Smooth muscle cell (in vitro differentiated cells): ENCODE measurements around the gene IL17F. TPM values are rescaled to one million over a fixed set of nuclear protein-coding genes. Genes with fewer than 3 reads are reported as not detected.

Experiments
- DNase-seq: peaks from one replicate; lab custom pipeline; 2025; ENCODE audit not compliant: unreplicated experiment; lab: John Stamatoyannopoulos, UW
- H2AFZ ChIP-seq: fragments of 200-600 bp; sonication (generic); 2 replicates; pipeline ENCODE4 v1.6.0; 2016; ENCODE audit warnings: antibody characterized with exemption, low read depth, mild to moderate bottlenecking
- H3F3A ChIP-seq: fragments of 200-600 bp; sonication (generic); 2 replicates; pipeline ENCODE4 v1.6.0; 2017; ENCODE audit warnings: antibody characterized with exemption, low read depth
- H3K27ac ChIP-seq: fragments of 200-600 bp; sonication (generic); 2 replicates; pipeline ENCODE4 v1.5.1; 2016; ENCODE audit warnings: low read depth, mild to moderate bottlenecking
- H3K27me3 ChIP-seq: fragments of 200-600 bp; sonication (generic); 2 replicates; pipeline ENCODE4 v1.6.1; 2016; ENCODE audit warnings: low read depth, mild to moderate bottlenecking
- H3K36me3 ChIP-seq: fragments of 200-600 bp; sonication (generic); 2 replicates; pipeline ENCODE4 v1.5.1; 2016; ENCODE audit warnings: low read depth
- H3K4me1 ChIP-seq: fragments of 200-600 bp; sonication (generic); 2 replicates; pipeline ENCODE4 v1.5.1; 2016; ENCODE audit warnings: low read depth
- H3K4me2 ChIP-seq: fragments of 200-600 bp; sonication (generic); 2 replicates; pipeline ENCODE4 v1.6.0; 2016; ENCODE audit warnings: mild to moderate bottlenecking
- H3K4me3 ChIP-seq: fragments of 200-600 bp; sonication (generic); 2 replicates; pipeline ENCODE4 v1.5.1; 2016; ENCODE audit warnings: mild to moderate bottlenecking
- H3K79me2 ChIP-seq: fragments of 200-600 bp; sonication (generic); 2 replicates; pipeline ENCODE4 v1.6.0; 2016; ENCODE audit warnings: low read depth, mild to moderate bottlenecking
- H3K9ac ChIP-seq: fragments of 200-600 bp; sonication (generic); 2 replicates; pipeline ENCODE4 v1.6.0; 2016; ENCODE audit warnings: low read depth
- H3K9me3 ChIP-seq: fragments of 200-600 bp; sonication (generic); replicated peaks from 2 replicates; pipeline ENCODE4 v1.5.1; 2016; ENCODE audit warnings: low read depth
- H4K20me1 ChIP-seq: fragments of 200-600 bp; sonication (generic); 2 replicates; pipeline ENCODE4 v1.6.0; 2016; ENCODE audit warnings: low read depth
- WGBS: methylation state at CpG from one replicate; pipeline ENCODE4 v1.1.7; 2016; ENCODE audit warnings: low lambda C conversion rate; 5-methylcytosine and 5-hydroxymethylcytosine counted together
- polyA plus RNA-seq: library from polyadenylated mRNA; unstranded; fragments of >200 nt; fragmentation: Nextera tagmentation; extraction: Ambion mirVana; gene quantifications from 2 replicates; pipeline ENCODE4 v1.2.1, GENCODE V29; 2016
- total RNA-seq: library from RNA; depleted of rRNA; stranded (reverse); fragments of >200 nt; gene quantifications from 2 replicates; pipeline ENCODE4 v1.2.3, GENCODE V29; 2014
- TF ChIP-seq, protein P1 (sequence below): fragments of 200-600 bp; sonication (generic); IDR thresholded peaks from 2 replicates; pipeline ENCODE4 v1.5.1; 2017; ENCODE audit warnings: borderline replicate concordance, mild to moderate bottlenecking, antibody characterized with exemption; ENCODE audit not compliant: insufficient read depth, poor library complexity, severe bottlenecking

The IL17F gene
- total and polyA plus RNA-seq, 2 experiments from 2014 or later: not detected

DNA sequence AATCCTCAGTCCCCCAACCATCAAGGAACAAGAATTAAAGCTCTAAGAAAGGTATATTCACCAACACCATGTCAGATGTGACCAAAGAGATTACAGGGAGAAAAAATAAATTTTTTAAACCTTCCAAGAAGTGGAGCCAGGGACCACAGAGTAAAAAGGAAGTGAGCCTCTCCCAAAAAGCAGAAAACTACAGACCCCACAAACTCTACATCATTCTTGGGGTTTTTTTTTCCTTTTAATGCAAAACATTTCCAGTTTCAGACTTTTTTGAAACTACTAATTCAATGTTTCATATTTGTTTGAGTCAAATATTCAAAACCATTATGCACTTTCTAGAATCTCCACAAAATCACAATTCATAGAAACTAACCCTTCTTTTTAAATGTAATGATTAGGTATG, 6.8 kb upstream of the IL17F start:
- TF ChIP-seq, protein P1, sequence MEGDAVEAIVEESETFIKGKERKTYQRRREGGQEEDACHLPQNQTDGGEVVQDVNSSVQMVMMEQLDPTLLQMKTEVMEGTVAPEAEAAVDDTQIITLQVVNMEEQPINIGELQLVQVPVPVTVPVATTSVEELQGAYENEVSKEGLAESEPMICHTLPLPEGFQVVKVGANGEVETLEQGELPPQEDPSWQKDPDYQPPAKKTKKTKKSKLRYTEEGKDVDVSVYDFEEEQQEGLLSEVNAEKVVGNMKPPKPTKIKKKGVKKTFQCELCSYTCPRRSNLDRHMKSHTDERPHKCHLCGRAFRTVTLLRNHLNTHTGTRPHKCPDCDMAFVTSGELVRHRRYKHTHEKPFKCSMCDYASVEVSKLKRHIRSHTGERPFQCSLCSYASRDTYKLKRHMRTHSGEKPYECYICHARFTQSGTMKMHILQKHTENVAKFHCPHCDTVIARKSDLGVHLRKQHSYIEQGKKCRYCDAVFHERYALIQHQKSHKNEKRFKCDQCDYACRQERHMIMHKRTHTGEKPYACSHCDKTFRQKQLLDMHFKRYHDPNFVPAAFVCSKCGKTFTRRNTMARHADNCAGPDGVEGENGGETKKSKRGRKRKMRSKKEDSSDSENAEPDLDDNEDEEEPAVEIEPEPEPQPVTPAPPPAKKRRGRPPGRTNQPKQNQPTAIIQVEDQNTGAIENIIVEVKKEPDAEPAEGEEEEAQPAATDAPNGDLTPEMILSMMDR: no peak
- H3K4me2 ChIP-seq: no peak overlapping the region
- peaks cover 10% of the 10 kb centered on the region for H3K27me3 ChIP-seq
- no peak overlapping the region for H3K27ac ChIP-seq
- H4K20me1 ChIP-seq: no peaks in the 10 kb centered on the region
- no peaks in the 10 kb centered on the region for H3K4me1 ChIP-seq
- no peaks in the 10 kb centered on the region for H3K79me2 ChIP-seq
- no peak overlapping the region for H2AFZ ChIP-seq
- no peaks in the 10 kb centered on the region for H3F3A ChIP-seq
- no peaks in the 10 kb centered on the region for H3K36me3 ChIP-seq
- H3K9ac ChIP-seq: no peak overlapping the region
- no peaks in the 10 kb centered on the region for H3K9me3 ChIP-seq
- no peak overlapping the region for H3K4me3 ChIP-seq
- DNase-seq: no peak

DNA sequence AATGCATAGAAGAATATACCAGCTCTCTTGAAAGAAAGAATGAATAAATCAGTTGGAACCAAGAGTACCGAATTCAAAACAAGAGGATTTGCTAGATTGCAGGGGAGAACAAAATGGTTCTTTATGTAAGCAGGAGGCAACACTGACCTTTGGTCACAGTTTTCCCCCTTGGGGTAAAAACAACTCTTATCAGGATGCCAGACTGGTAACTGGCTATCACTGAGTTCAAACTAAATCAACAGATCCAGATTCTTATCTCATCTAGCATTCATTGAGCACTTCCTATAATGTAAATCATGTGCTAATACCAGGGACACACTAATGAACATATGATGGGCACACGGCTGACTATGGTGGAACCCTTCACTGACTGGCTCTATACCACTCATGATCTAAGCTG, 4.8 kb upstream of the IL17F start:
- no peaks in the 10 kb centered on the region for H3F3A ChIP-seq
- no peak overlapping the region for H3K4me3 ChIP-seq
- DNase-seq: no peak
- H4K20me1 ChIP-seq: no peaks in the 10 kb centered on the region
- WGBS: 87% methylated on average over 2 of the region's 2 CpGs
- TF ChIP-seq, protein P1: no peak
- no peaks in the 10 kb centered on the region for H3K4me1 ChIP-seq
- no peak overlapping the region for H3K27ac ChIP-seq
- H3K9ac ChIP-seq: no peak overlapping the region
- no peak overlapping the region for H3K4me2 ChIP-seq
- no peaks in the 10 kb centered on the region for H3K9me3 ChIP-seq
- peaks cover 5% of the 10 kb centered on the region for H3K27me3 ChIP-seq
- H2AFZ ChIP-seq: no peak overlapping the region
- no peaks in the 10 kb centered on the region for H3K79me2 ChIP-seq
- H3K36me3 ChIP-seq: no peaks in the 10 kb centered on the region

DNA sequence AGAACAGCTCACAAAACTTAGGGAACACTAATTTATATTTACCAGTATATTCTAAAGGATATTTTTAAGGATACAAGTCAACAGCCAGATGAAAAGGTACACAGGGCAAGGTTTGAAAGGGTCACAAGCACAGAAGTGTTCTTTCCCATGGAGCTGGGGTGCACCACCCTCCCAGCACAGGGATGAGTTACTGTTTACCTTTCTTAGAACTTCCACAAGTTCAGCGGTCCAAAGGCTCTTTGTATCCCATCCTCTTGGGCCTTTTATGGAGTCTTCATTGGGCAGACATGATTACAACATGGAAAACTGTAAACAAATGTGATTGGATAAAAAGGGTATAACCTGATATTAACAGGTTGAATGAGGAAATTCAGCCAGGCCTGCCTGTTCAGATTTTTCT, 1.1 kb upstream of the IL17F start:
- no peaks in the 10 kb centered on the region for H3K9me3 ChIP-seq
- no peaks in the 10 kb centered on the region for H3F3A ChIP-seq
- no peak overlapping the region for H3K4me3 ChIP-seq
- WGBS: 83% methylated on average over 1 of the region's 1 CpG
- no peak overlapping the region for H3K4me2 ChIP-seq
- H4K20me1 ChIP-seq: no peaks in the 10 kb centered on the region
- H3K27me3 ChIP-seq: peaks cover 12% of the 10 kb centered on the region
- no peaks in the 10 kb centered on the region for H3K36me3 ChIP-seq
- H2AFZ ChIP-seq: no peak overlapping the region
- TF ChIP-seq, protein P1: no peak
- H3K9ac ChIP-seq: no peak overlapping the region
- no peaks in the 10 kb centered on the region for H3K4me1 ChIP-seq
- no peaks in the 10 kb centered on the region for H3K79me2 ChIP-seq
- H3K27ac ChIP-seq: no peak overlapping the region
- DNase-seq: no peak

DNA sequence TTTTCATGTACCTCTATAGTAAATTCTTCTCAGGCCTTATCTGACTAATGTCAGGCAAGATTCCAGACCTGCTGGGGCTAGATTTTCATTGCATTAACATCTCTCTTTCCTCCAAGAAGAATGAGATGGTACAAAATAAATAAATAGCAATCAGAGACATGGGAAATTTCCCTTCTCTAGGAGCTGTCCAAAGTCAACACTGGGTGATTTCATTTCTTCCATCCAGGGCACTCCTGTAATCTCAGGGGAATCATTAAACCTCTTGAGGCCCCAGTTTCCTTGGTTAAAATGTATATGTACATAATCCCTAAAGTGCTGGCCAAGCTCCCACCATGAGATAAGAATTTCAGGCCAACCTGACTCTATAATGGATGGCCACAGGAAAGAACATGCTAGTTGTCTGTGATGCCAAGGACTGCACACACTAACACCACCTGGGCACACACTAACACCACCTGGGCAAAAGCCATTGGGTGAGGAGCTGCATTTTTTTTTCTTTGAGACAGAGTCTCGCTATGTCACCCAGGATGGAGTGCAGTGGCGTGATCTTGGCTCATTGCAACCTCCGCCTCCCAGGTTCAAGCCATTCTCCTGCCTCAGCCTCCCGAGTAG, 912 bp downstream of the IL17F start:
- WGBS: 80% methylated on average over 4 of the region's 4 CpGs
- Histone ChIP-seq H4K20me1 (no peaks in the 10 kb centered on the region), H3K4me3 (no peak overlapping the region), H3K79me2 (no peaks in the 10 kb centered on the region), H3K4me2 (no peak overlapping the region), H2AFZ (no peak overlapping the region), H3K27ac (no peak overlapping the region), H3K4me1 (no peaks in the 10 kb centered on the region), H3F3A (no peaks in the 10 kb centered on the region), H3K36me3 (no peaks in the 10 kb centered on the region), H3K27me3 (peaks cover 7% of the 10 kb centered on the region), H3K9ac (no peak overlapping the region), H3K9me3 (no peaks in the 10 kb centered on the region)
- TF ChIP-seq, protein P1: no peak
- no peak for DNase-seq
